ENCODE results near the gene NELFB.

- TF ChIP-seq, protein P1, sequence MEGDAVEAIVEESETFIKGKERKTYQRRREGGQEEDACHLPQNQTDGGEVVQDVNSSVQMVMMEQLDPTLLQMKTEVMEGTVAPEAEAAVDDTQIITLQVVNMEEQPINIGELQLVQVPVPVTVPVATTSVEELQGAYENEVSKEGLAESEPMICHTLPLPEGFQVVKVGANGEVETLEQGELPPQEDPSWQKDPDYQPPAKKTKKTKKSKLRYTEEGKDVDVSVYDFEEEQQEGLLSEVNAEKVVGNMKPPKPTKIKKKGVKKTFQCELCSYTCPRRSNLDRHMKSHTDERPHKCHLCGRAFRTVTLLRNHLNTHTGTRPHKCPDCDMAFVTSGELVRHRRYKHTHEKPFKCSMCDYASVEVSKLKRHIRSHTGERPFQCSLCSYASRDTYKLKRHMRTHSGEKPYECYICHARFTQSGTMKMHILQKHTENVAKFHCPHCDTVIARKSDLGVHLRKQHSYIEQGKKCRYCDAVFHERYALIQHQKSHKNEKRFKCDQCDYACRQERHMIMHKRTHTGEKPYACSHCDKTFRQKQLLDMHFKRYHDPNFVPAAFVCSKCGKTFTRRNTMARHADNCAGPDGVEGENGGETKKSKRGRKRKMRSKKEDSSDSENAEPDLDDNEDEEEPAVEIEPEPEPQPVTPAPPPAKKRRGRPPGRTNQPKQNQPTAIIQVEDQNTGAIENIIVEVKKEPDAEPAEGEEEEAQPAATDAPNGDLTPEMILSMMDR (IDR thresholded peaks at IDR 0.05), result no peak
- TF ChIP-seq POLR2A (IDR thresholded peaks at IDR 0.05), result no peak
These were observed 18.6 kb downstream of the NELFB start for GRCh38 chr9:137273611-137274320.

All from transverse colon (tissue), 3 donors.